Ishikawa (cell line): Measurements from ENCODE around the gene TCF4.

Experiments used
- CEBPB ChIP-seq: IDR thresholded peaks from 2 replicates; pipeline ENCODE4 v1.6.1; 2012
- CREB1 ChIP-seq: IDR thresholded peaks from 2 replicates; pipeline ENCODE4 v1.6.1; 2012; ENCODE audit warnings: low read depth
- EGR1 ChIP-seq: IDR thresholded peaks from 2 replicates; pipeline ENCODE4 v1.6.1; 2012
- EP300 ChIP-seq: IDR thresholded peaks from 2 replicates; pipeline ENCODE4 v1.6.1; 2012; ENCODE audit warnings: borderline replicate concordance
- FOXM1 ChIP-seq: IDR thresholded peaks from 2 replicates; pipeline ENCODE4 v1.6.1; 2012; ENCODE audit warnings: low read depth, borderline replicate concordance
- MAX ChIP-seq: IDR thresholded peaks from 2 replicates; pipeline ENCODE4 v1.6.1; 2012
- NFIC ChIP-seq: IDR thresholded peaks from 2 replicates; pipeline ENCODE4 v1.6.1; 2012
- RAD21 ChIP-seq: IDR thresholded peaks from 2 replicates; pipeline ENCODE4 v1.6.1; 2012; ENCODE audit warnings: low read depth
- TAF1 ChIP-seq: IDR thresholded peaks from 2 replicates; pipeline ENCODE4 v1.6.1; 2012; ENCODE audit warnings: low read depth, mild to moderate bottlenecking
- TCF12 ChIP-seq: IDR thresholded peaks from 2 replicates; pipeline ENCODE4 v1.6.1; 2012; ENCODE audit warnings: low read depth
- TEAD4 ChIP-seq: IDR thresholded peaks from 2 replicates; pipeline ENCODE4 v1.6.1; 2012
- YY1 ChIP-seq: IDR thresholded peaks from 2 replicates; pipeline ENCODE4 v1.6.1; 2012; ENCODE audit warnings: low read depth
- ZBTB7A ChIP-seq: IDR thresholded peaks from 2 replicates; pipeline ENCODE4 v1.6.1; 2012; ENCODE audit warnings: low read depth
- TF ChIP-seq, protein P1 (sequence below): IDR thresholded peaks from 2 replicates; pipeline ENCODE4 v1.6.1; 2012; ENCODE audit warnings: low read depth, mild to moderate bottlenecking
- TF ChIP-seq, protein P2 (sequence below): IDR thresholded peaks from 2 replicates; pipeline ENCODE4 v1.6.1; 2012

Gene TCF4

DNA sequence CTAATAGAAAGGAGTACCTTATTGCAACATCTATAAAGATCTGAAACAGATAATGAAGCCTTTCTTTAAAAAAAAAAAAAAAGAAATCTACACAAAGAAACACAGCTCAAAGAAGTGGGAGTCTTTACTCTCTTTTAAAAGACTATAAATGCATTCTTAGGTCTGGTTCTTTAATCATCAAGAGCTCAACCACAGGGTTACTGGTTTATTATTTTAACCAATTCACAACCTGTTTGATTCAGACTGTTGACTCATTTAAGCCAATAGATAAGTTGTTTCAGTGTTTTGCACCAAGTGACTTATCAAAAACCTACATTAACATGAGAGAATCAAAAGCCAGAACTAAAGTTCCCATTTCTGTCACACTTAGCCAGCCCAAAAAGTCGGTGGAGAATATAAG, 93.1 kb downstream of the TCF4 start:
- TF ChIP-seq, protein P1, sequence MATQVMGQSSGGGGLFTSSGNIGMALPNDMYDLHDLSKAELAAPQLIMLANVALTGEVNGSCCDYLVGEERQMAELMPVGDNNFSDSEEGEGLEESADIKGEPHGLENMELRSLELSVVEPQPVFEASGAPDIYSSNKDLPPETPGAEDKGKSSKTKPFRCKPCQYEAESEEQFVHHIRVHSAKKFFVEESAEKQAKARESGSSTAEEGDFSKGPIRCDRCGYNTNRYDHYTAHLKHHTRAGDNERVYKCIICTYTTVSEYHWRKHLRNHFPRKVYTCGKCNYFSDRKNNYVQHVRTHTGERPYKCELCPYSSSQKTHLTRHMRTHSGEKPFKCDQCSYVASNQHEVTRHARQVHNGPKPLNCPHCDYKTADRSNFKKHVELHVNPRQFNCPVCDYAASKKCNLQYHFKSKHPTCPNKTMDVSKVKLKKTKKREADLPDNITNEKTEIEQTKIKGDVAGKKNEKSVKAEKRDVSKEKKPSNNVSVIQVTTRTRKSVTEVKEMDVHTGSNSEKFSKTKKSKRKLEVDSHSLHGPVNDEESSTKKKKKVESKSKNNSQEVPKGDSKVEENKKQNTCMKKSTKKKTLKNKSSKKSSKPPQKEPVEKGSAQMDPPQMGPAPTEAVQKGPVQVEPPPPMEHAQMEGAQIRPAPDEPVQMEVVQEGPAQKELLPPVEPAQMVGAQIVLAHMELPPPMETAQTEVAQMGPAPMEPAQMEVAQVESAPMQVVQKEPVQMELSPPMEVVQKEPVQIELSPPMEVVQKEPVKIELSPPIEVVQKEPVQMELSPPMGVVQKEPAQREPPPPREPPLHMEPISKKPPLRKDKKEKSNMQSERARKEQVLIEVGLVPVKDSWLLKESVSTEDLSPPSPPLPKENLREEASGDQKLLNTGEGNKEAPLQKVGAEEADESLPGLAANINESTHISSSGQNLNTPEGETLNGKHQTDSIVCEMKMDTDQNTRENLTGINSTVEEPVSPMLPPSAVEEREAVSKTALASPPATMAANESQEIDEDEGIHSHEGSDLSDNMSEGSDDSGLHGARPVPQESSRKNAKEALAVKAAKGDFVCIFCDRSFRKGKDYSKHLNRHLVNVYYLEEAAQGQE = no peak
- TF ChIP-seq CEBPB (no peak), YY1 (no peak), ZBTB7A (no peak), EP300 (no peak), CREB1 (no peak), TEAD4 (no peak), RAD21 (no peak), NFIC (no peak), TCF12 (no peak), EGR1 (no peak), FOXM1 (no peak), MAX (no peak), TAF1 (no peak)
- TF ChIP-seq, protein P2, sequence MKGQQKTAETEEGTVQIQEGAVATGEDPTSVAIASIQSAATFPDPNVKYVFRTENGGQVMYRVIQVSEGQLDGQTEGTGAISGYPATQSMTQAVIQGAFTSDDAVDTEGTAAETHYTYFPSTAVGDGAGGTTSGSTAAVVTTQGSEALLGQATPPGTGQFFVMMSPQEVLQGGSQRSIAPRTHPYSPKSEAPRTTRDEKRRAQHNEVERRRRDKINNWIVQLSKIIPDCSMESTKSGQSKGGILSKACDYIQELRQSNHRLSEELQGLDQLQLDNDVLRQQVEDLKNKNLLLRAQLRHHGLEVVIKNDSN = no peak

GRCh38 chr18:55494441-55494840, 93.6 kb downstream of the TCF4 start:
- TF ChIP-seq EP300 = no peak
- no peak for TF ChIP-seq TCF12
- TF ChIP-seq CEBPB = no peak
- TF ChIP-seq, protein P1 = no peak
- no peak for TF ChIP-seq YY1

DNA sequence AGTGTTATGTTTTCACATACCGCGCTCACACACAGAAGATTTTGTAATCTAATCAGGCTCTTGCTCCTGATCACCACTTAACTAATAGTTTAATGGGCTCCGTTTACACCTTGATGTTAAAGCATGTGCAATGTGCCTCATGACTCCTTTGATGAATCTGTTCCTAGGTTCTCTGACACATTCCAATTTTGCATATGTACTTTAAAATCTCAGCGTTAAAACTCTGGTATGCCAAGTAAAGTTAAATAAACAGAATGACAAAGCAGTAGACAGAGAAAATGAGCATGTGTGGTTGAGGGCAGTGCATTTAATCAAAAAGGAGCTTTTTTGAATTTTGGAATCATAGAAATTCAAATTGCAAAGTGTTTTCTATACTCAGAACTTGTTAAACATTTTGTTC, 96.4 kb downstream of the TCF4 start:
- no peak for TF ChIP-seq TEAD4
- no peak for TF ChIP-seq CEBPB
- TF ChIP-seq, protein P1 = no peak
- TF ChIP-seq EP300 = no peak
- no peak for TF ChIP-seq ZBTB7A
- TF ChIP-seq NFIC = no peak
- no peak for TF ChIP-seq TAF1
- TF ChIP-seq YY1 = no peak
- no peak for TF ChIP-seq FOXM1
- TF ChIP-seq CREB1 = no peak
- no peak for TF ChIP-seq TCF12
- TF ChIP-seq, protein P2 = no peak
- TF ChIP-seq RAD21 = no peak
- TF ChIP-seq MAX = no peak
- no peak for TF ChIP-seq EGR1

GRCh38 chr18:55489034-55489986, 98.7 kb downstream of the TCF4 start:
- TF ChIP-seq MAX = no peak
- TF ChIP-seq EGR1 = no peak
- TF ChIP-seq ZBTB7A = no peak
- no peak for TF ChIP-seq TAF1
- no peak for TF ChIP-seq CREB1
- TF ChIP-seq TEAD4 = no peak
- no peak for TF ChIP-seq RAD21
- no peak for TF ChIP-seq EP300
- no peak for TF ChIP-seq NFIC
- no peak for TF ChIP-seq CEBPB
- TF ChIP-seq FOXM1 = no peak
- TF ChIP-seq, protein P1 = no peak
